ENCODE results near the gene EXOSC1. TPM values are rescaled to one million over a fixed set of nuclear protein-coding genes. Genes with fewer than 3 reads are reported as not detected.

The EXOSC1 gene
- total and polyA plus RNA-seq, 2 of the 13 experiments (the other 11 are each of a cell fraction or from before 2014, with no cell fraction given) = 36.3 to 39.9 TPM

- H3K79me2 ChIP-seq (ENCODE audit: insufficient read depth, low read length) = peaks cover 10% of the 10 kb centered on the region
- H3K4me1 ChIP-seq (ENCODE audit: insufficient read depth, low read length) = peaks cover 15% of the 10 kb centered on the region
- CTCF ChIA-PET (ENCODE audit: low intra/inter-chr PET ratio, low total read pairs) = no interaction called here
- POLR2A ChIA-PET = interaction anchor here (1.3 to 1.5 kb wide), 3 partner anchors 11 to 26 kb away, joined by 3 to 4 read pairs (median 4); no protein-coding TSS in a partner anchor
- in situ Hi-C loops (cut with HindIII; ENCODE audit: extremely low pct_ligation_motif_present, low pct_unique_long_range_greater_than_20kb) (no loop called here), intact Hi-C loops (cut with micrococcal nuclease; ENCODE audit: unreplicated experiment) (no loop called here)
- H3K4me3 ChIP-seq (replicated peaks in 1 of 3; ENCODE audit: insufficient read depth in 1 of 3, low read depth in 2 of 3, low read length in 3 of 3) = no peak overlapping the region
- no peaks in the 10 kb centered on the region for H3K27me3 ChIP-seq (ENCODE audit: control insufficient read depth in 1 of 2, insufficient read depth in 2 of 2, low read length in 2 of 2)
- no peak overlapping the region for H3K27ac ChIP-seq (ENCODE audit: extremely low read length, insufficient read depth, low read length)
- BruUV-seq (replicated peaks) = no TSS peak
- peaks cover 15% of the 10 kb centered on the region for H4K20me1 ChIP-seq (ENCODE audit: insufficient read depth, low read length)
- peak; percentile 69 for ATAC-seq
- peaks cover 10 to 51% of the 10 kb centered on the region in 2 experiments for H3K36me3 ChIP-seq (replicated peaks in 1 of 2; ENCODE audit: control insufficient read depth in 1 of 2, insufficient read depth in 2 of 2, low read length in 2 of 2)
- H3K9ac ChIP-seq (ENCODE audit: insufficient read depth, low read depth, low read length) = no peak overlapping the region
- DNase-seq (ENCODE audit: low spot score) = no peak
- no peak overlapping the region for H2AFZ ChIP-seq (ENCODE audit: low read length)
- no peaks in the 10 kb centered on the region for H3K9me3 ChIP-seq (ENCODE audit: low read length)
- no peak for FAIRE-seq
- H3K4me2 ChIP-seq (ENCODE audit: low read depth, low read length) = no peak overlapping the region
- peak; percentile 49; the same call in 1 of the 2 replicates for TF ChIP-seq POLR2AphosphoS5 (IDR thresholded peaks at IDR 0.05; ENCODE audit: low read depth, low read length)
- peak; percentile 67 for TF ChIP-seq POLR2G (IDR thresholded peaks at IDR 0.05; ENCODE audit: low read depth, low read length)
- TF ChIP-seq HOXA3 (CRISPR knock-in tag; IDR thresholded peaks at IDR 0.05) = no peak
- TF ChIP-seq ZC3H4 (CRISPR knock-in tag; IDR thresholded peaks at IDR 0.05; ENCODE audit: borderline replicate concordance) = no peak
- no peak for TF ChIP-seq MAZ (IDR thresholded peaks at IDR 0.05; ENCODE audit: borderline replicate concordance, low read depth, low read length)
- TF ChIP-seq MAZ (CRISPR knock-in tag; IDR thresholded peaks at IDR 0.05; ENCODE audit: low read depth) = no peak
- TF ChIP-seq YEATS2 (CRISPR knock-in tag; IDR thresholded peaks at IDR 0.05; ENCODE audit: borderline replicate concordance) = no peak
- no peak for TF ChIP-seq ZNF354B (CRISPR knock-in tag; IDR thresholded peaks at IDR 0.05)
- no peak for TF ChIP-seq ISX (CRISPR knock-in tag; conservative IDR thresholded peaks at IDR 0.05)
- TF ChIP-seq ARID2 (CRISPR knock-in tag; IDR thresholded peaks at IDR 0.05; ENCODE audit: borderline replicate concordance) = no peak
- TF ChIP-seq STAG1 (CRISPR knock-in tag; IDR thresholded peaks at IDR 0.05) = peak; percentile 31; the same call in 1 of the 2 replicates
- no peak for TF ChIP-seq SSRP1 (CRISPR knock-in tag; IDR thresholded peaks at IDR 0.05)
- TF ChIP-seq MBD4 (IDR thresholded peaks at IDR 0.05; ENCODE audit: borderline replicate concordance, low read length) = 0 out of 2 replicates have a peak, but pooled peaks have one; percentile 15
- 0 out of 2 replicates have a peak, but pooled peaks have one; percentile 32 for TF ChIP-seq FUBP1 (CRISPR knock-in tag; IDR thresholded peaks at IDR 0.05; ENCODE audit: borderline replicate concordance)
- no peak for TF ChIP-seq KDM5B (CRISPR knock-in tag; IDR thresholded peaks at IDR 0.05; ENCODE audit: borderline replicate concordance)
- no peak for TF ChIP-seq LRRFIP1 (CRISPR knock-in tag; conservative IDR thresholded peaks at IDR 0.05)
- no peak for TF ChIP-seq ZNF101 (CRISPR knock-in tag; IDR thresholded peaks at IDR 0.05; ENCODE audit: borderline replicate concordance, low read depth)
- TF ChIP-seq PRDM10 (CRISPR knock-in tag; IDR thresholded peaks at IDR 0.05; ENCODE audit: low read depth) = no peak
Observed at GRCh38 chr10:97434055-97434454, 11.8 kb downstream of the EXOSC1 start.

Measured in HepG2 (cell line).